SU-DHL-6 (cell line): ENCODE data around the gene WDFY1.

Source experiments
- H2AFZ ChIP-seq: fragments of 200-600 bp; sonication (generic); 2 replicates; pipeline ENCODE4 v1.6.1; 2014; ENCODE audit warnings: low read depth, mild to moderate bottlenecking, moderate library complexity, mixed read lengths, antibody characterized with exemption, low read length; ENCODE audit not compliant: severe bottlenecking
- H3F3A ChIP-seq: fragments of 200-600 bp; shearing (Covaris generic); 2 replicates; pipeline ENCODE4 v1.6.0; 2016; ENCODE audit warnings: antibody characterized with exemption, mild to moderate bottlenecking; ENCODE audit not compliant: insufficient read depth
- H3K27ac ChIP-seq: fragments of 200-600 bp; sonication (generic); 2 replicates; pipeline ENCODE4 v1.5.1; 2016; ENCODE audit warnings: low read depth, mild to moderate bottlenecking, low read length, moderate library complexity, mixed read lengths
- H3K27me3 ChIP-seq: fragments of 200-600 bp; sonication (generic), shearing (Covaris generic); 2 replicates; pipeline ENCODE4 v1.6.0; 2014; ENCODE audit warnings: mild to moderate bottlenecking, low read length
- H3K36me3 ChIP-seq: fragments of 200-600 bp; sonication (generic); 2 replicates; pipeline ENCODE4 v1.6.1; 2014; ENCODE audit warnings: mild to moderate bottlenecking, low read length, mixed read lengths
- H3K4me2 ChIP-seq: fragments of 300-600, 200-600 bp; shearing (Covaris generic), sonication (generic); 2 replicates; pipeline ENCODE4 v1.6.0; 2014; ENCODE audit warnings: low read length, low read depth, mild to moderate bottlenecking; ENCODE audit not compliant: poor library complexity, severe bottlenecking
- H3K4me3 ChIP-seq: fragments of 200-600 bp; sonication (generic); 2 replicates; pipeline ENCODE4 v1.5.1; 2014; ENCODE audit warnings: antibody characterized with exemption, low read length, mild to moderate bottlenecking, mixed read lengths; ENCODE audit not compliant: insufficient read depth, poor library complexity, severe bottlenecking
- H3K79me2 ChIP-seq: fragments of 200-600 bp; sonication (generic); 2 replicates; pipeline ENCODE4 v1.6.1; 2014; ENCODE audit warnings: mild to moderate bottlenecking, low read length, moderate library complexity; ENCODE audit not compliant: insufficient read depth
- H3K9ac ChIP-seq: fragments of 200-600 bp; sonication (generic); 2 replicates; pipeline ENCODE4 v1.7.0; 2014; ENCODE audit warnings: mild to moderate bottlenecking, low read length
- H3K9me2 ChIP-seq: fragments of 200-600 bp; sonication (generic); replicated peaks from 2 replicates; pipeline ENCODE4 v1.6.1; 2014; ENCODE audit warnings: low read length; ENCODE audit not compliant: insufficient read depth
- H3K9me3 ChIP-seq: fragments of 200-600 bp; sonication (generic); 2 replicates; pipeline ENCODE4 v1.6.1; 2014; ENCODE audit warnings: low read length, mixed read lengths; ENCODE audit not compliant: insufficient read depth
- H4K20me1 ChIP-seq: fragments of 200-600 bp; sonication (generic); 2 replicates; pipeline ENCODE4 v1.6.1; 2014; ENCODE audit warnings: low read depth, mild to moderate bottlenecking, antibody characterized with exemption, low read length, moderate library complexity, mixed read lengths
- CTCF ChIP-seq: fragments of 200-600 bp; sonication (generic); IDR thresholded peaks from one replicate; pipeline ENCODE4 v1.5.1; 2017; ENCODE audit warnings: antibody characterized with exemption, mild to moderate bottlenecking, low read length, moderate library complexity; ENCODE audit not compliant: insufficient read depth, poor library complexity, severe bottlenecking
- EZH2phosphoT487 ChIP-seq: fragments of 200-600 bp; sonication (generic), shearing (Covaris generic); conservative IDR thresholded peaks from 2 replicates; pipeline ENCODE4 v1.6.1; 2018; ENCODE audit warnings: mild to moderate bottlenecking, antibody characterized with exemption, low read length, moderate library complexity, mixed read lengths

WDFY1 gene

GRCh38 chr2:223887127-223887526, 58.0 kb downstream of the WDFY1 start:
- H3K9me2 ChIP-seq, result no peaks in the 10 kb centered on the region
- no peaks in the 10 kb centered on the region for H4K20me1 ChIP-seq
- no peaks in the 10 kb centered on the region for H3F3A ChIP-seq
- H3K9me3 ChIP-seq, result no peaks in the 10 kb centered on the region
- H3K36me3 ChIP-seq, result no peaks in the 10 kb centered on the region
- no peak for TF ChIP-seq CTCF
- no peak for TF ChIP-seq EZH2phosphoT487
- no peaks in the 10 kb centered on the region for H3K79me2 ChIP-seq
- no peak overlapping the region for H3K27ac ChIP-seq
- no peaks in the 10 kb centered on the region for H3K27me3 ChIP-seq
- H3K4me3 ChIP-seq, result no peak overlapping the region
- H2AFZ ChIP-seq, result no peak overlapping the region
- H3K4me2 ChIP-seq, result no peak overlapping the region
- no peak overlapping the region for H3K9ac ChIP-seq

- Histone ChIP-seq H3K36me3 (no peaks in the 10 kb centered on the region), H3K9ac (no peak overlapping the region), H3K27ac (no peak overlapping the region), H2AFZ (no peak overlapping the region), H3K27me3 (no peaks in the 10 kb centered on the region), H3K4me2 (no peak overlapping the region), H3K9me2 (no peaks in the 10 kb centered on the region), H3F3A (no peaks in the 10 kb centered on the region), H3K79me2 (no peaks in the 10 kb centered on the region), H3K4me3 (no peak overlapping the region), H4K20me1 (no peaks in the 10 kb centered on the region), H3K9me3 (no peaks in the 10 kb centered on the region)
- no peak for TF ChIP-seq CTCF
- no peak for TF ChIP-seq EZH2phosphoT487
Observed at GRCh38 chr2:223886726-223887125, 58.4 kb downstream of the WDFY1 start.

GRCh38 chr2:223884399-223884798, 60.7 kb downstream of the WDFY1 start:
- Histone ChIP-seq H3K4me3 (no peak overlapping the region), H3F3A (no peaks in the 10 kb centered on the region), H3K27me3 (no peaks in the 10 kb centered on the region), H3K27ac (no peak overlapping the region), H2AFZ (no peak overlapping the region), H3K4me2 (no peak overlapping the region), H3K9me2 (no peaks in the 10 kb centered on the region), H3K79me2 (no peaks in the 10 kb centered on the region), H3K9me3 (no peaks in the 10 kb centered on the region), H4K20me1 (no peaks in the 10 kb centered on the region), H3K9ac (no peak overlapping the region), H3K36me3 (no peaks in the 10 kb centered on the region)
- TF ChIP-seq EZH2phosphoT487 (no peak), CTCF (no peak)
